ENCODE data around the gene EPHA6.

Gene EPHA6

GRCh38 chr3:97293596-97294131 is 479.3 kb downstream of the EPHA6 start:
- no peak for DNase-seq

GRCh38 chr3:97297032-97297431 is 482.6 kb downstream of the EPHA6 start:
- DNase-seq, result no peak

- DNase-seq, result no peak
These were observed 486.7 kb downstream of the EPHA6 start for GRCh38 chr3:97301114-97301513.

- DNase-seq, result no peak
These were observed 491.8 kb downstream of the EPHA6 start for GRCh38 chr3:97306226-97306625.

- DNase-seq, result no peak
These were observed 524.0 kb downstream of the EPHA6 start for GRCh38 chr3:97338375-97338774.

GRCh38 chr3:97340940-97341339 is 526.5 kb downstream of the EPHA6 start:
- DNase-seq, result no peak

GRCh38 chr3:97347780-97348179 is 533.4 kb downstream of the EPHA6 start:
- DNase-seq, result no peak

GRCh38 chr3:97350971-97351370 is 536.6 kb downstream of the EPHA6 start:
- no peak for DNase-seq

- no peak for DNase-seq
These were observed 538.8 kb downstream of the EPHA6 start for GRCh38 chr3:97353176-97353575.

GRCh38 chr3:97359977-97360376 is 545.6 kb downstream of the EPHA6 start:
- no peak for DNase-seq

GRCh38 chr3:97360804-97361203 is 546.4 kb downstream of the EPHA6 start:
- DNase-seq, result no peak

- DNase-seq, result no peak
These were observed 570.2 kb downstream of the EPHA6 start for GRCh38 chr3:97384583-97384982.

GRCh38 chr3:97388774-97389173 is 574.4 kb downstream of the EPHA6 start:
- DNase-seq, result no peak

- DNase-seq, result no peak
These were observed 575.5 kb downstream of the EPHA6 start for GRCh38 chr3:97389936-97390335.

GRCh38 chr3:97391167-97391566 is 576.8 kb downstream of the EPHA6 start:
- DNase-seq, result no peak

GRCh38 chr3:97409612-97410011 is 595.2 kb downstream of the EPHA6 start:
- no peak for DNase-seq

GRCh38 chr3:97421565-97421964 is 607.2 kb downstream of the EPHA6 start:
- no peak for DNase-seq

- no peak for DNase-seq
These were observed 610.6 kb downstream of the EPHA6 start for GRCh38 chr3:97425002-97425401.

- DNase-seq, result no peak
These were observed 616.2 kb downstream of the EPHA6 start for GRCh38 chr3:97430601-97431000.

- DNase-seq, result no peak
These were observed 618.5 kb downstream of the EPHA6 start for GRCh38 chr3:97432914-97433313.

GRCh38 chr3:97438131-97438530 is 623.7 kb downstream of the EPHA6 start:
- DNase-seq, result no peak

GRCh38 chr3:97439373-97439772 is 625.0 kb downstream of the EPHA6 start:
- no peak for DNase-seq

GRCh38 chr3:97464035-97464434 is 649.6 kb downstream of the EPHA6 start:
- no peak for DNase-seq

- no peak for DNase-seq
These were observed 656.1 kb downstream of the EPHA6 start for GRCh38 chr3:97470481-97470880.

GRCh38 chr3:97479740-97480139 is 665.3 kb downstream of the EPHA6 start:
- DNase-seq, result no peak
